Regular cardiac myocyte (primary cell): ENCODE data around the gene RNF151. TPM values are rescaled to one million over a fixed set of nuclear protein-coding genes. Genes with fewer than 3 reads are reported as not detected.

Experiments used
- total RNA-seq: library from RNA; depleted of rRNA; stranded (reverse); fragments of >200 nt; gene quantifications from 2 replicates; pipeline ENCODE4 v1.2.3, GENCODE V29; 2014

Gene RNF151
- not detected in 2 replicates for total RNA-seq

DNA sequence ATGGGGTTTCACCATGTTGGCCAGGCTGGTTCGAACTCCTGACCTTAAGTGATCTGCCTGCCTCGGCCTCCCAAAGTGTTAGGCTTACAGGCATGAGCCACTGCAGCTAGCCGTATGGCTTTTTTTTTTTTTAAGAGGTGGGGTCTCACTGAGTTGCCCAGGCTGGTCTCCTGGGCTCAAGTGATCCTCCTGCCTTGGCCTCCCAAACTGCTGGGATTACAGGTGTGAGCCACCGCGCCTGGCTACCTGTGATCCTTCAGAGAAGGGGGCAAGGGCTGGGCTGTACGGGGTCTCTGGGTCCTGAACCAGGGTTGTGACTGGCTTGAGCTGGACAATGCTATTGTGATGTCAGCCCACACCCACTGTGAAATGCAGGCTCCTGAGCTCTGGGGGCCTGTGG is at the start of gene RNF151:
TSS of gene RNF151 (plus strand) at position 397 of the 400 bp plus-strand sequence. CDS start 26 bp downstream, outside the sequence.

GRCh38 chr16:1918351-1919326 is 48.0 kb upstream of the RNF151 start, which contains the start of gene HS3ST6:
Gene HS3ST6, minus strand, starts transcription at chr16:1918415. Its CDS starts 92 bp downstream, at chr16:1918323.

DNA sequence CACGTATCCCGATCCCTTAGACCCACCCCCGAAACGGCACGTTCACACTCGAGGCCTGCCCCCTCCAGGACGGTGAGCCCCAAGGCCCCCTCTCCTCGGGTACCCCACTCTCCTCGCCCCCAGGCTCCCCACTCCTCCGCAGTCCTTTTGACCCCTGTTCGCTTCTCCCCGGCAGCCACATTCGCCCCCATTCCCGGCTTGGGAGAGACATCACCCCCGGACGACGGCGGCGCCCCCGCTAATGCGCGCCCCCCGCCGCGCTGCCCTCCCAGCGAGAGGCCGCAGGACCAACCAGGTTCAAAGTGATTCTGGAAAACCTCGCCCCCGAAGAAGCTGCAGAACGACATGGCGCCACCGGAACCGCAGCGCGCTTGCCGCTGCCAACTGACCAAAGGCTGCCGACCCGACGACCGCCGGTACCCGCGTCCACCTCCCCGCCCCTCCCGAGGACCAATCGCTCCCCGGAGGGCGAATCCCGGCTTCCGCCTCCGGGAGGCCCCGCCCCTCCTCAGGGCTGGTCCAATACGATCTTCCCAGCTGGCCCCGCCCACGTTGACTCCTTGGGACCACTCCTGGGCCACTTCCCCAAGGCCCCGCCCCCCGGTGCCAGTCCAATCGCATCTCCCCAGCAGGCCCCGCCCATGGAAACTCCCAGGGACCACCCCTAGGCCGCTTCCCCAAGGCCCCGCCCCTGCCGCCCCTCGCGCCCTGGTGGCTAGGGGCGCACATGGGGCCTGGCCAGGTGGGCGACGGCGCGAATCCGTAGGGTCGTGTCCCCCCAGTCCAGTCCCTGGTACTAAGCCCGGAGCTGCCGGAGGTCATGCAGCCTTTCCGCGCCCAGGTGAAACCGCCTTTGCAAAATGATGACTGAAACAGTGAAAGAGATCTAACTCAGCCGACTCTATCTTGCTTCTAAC is 23.6 kb upstream of the RNF151 start, which contains the start of gene MSRB1:
TSS of gene MSRB1 (minus strand) at position 390 of the 917 bp plus-strand sequence. CDS start at position 347, 43 bp downstream.

DNA sequence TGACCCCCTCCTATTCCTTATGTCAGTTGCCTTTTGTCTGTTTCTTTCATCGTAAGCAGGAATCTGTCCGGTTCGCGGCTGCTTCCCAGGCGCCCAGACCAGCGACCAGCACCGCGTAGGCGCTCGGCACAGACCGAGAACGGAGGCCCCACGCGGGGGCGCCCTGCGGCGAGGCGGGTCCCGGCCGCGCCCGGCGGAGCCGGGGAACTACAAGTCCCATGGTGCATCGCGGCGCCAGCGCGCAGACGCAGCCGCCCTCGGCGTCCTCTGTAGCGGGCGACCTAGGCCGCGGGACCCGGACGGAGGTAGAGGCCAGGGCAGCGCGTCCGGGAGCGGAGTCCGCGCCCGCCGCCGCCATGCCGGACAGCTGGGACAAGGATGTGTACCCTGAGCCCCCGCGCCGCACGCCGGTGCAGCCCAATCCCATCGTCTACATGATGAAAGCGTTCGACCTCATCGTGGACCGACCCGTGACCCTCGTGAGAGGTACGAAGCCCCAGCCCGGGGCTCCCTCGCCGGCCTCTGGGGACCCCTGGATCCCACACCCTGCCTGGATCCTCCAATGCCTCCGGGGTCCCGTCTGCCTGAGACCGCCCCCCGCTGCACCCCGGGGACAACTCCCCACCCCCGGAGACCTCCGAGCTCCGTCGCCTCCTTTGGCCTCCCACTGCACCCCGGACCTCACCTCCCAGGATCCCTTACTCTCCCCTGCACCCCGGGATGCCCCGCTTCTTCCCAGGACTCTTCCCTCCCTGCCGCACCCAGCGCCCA is 7.2 kb upstream of the RNF151 start, which contains the start of gene NDUFB10:
TSS of gene NDUFB10 (plus strand) at position 270 of the 771 bp plus-strand sequence. CDS start at position 357, 87 bp downstream.

DNA sequence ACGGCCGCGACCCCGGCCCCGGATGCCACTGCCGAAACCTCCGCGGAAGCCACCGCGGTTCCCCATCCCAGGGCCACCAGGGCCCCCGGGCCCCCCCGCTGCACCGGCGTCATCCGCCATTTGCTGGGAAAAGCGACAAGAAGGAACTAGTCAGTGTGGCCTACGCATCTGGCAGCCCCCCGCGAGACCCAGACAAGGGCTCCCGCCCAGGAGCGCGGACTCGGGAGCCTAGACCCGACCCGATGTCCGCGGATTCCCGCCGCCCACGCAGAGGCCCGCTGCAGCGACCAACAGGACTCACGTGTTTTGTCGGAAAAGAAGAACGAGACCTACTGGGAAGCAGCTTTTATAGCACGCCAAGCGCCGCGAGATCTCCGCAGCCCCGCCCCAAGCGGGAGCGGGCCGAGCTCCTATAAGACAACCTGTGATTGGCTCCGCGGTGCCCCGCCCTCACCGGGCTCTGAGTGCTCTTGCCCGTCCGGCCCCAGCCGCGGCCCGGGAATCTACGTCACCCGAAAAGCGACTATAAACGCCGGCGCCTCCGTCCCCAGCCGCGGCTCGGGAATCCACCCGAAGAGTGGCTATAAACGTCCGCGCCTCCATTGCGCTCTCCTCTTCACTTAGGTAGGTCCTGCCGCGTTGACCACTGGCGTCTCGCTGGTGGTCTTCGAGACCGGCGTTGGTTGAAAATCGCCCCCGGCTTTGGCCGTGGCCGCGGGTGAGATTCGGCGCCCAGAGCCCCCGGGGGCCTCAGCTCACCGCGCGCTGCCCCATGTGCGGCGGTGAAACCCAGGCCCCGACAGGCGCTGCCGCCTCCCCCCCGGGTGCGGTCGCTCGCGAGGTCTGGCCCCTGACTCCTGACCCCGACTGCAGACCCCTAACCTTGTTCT is 1.9 kb upstream of the RNF151 start, which contains the start of gene RPS2:
TSS of gene RPS2 (minus strand) at position 321 of the 890 bp plus-strand sequence. CDS start at position 120, 201 bp downstream.

GRCh38 chr16:1971796-1972489 is 5.3 kb downstream of the RNF151 start, which contains the start of gene TBL3:
Gene TBL3, plus strand, starts transcription at chr16:1972053. Its CDS starts 112 bp downstream, at chr16:1972165.

DNA sequence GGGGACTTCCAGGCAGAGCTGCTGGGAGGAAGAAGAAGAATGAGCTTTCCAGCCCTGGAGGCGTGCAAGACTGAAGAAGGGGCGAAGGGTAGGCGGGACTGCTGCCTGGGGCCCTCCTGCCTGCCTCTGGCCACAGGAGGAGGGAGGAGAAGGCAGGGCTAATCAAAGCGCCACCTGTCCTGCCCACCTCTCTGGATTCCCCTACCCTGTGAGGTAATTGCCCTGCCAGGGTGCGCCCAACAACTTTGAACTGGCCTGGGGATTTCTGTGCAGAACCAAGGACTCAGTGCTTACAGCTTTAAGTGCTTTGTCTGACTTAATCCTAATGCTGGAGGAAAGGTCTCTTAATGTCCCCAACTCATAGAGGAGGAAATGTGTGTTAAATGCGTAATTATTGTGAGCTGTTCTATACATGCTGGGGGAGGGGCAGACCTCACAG is 14.8 kb downstream of the RNF151 start, which contains the start of gene NOXO1:
TSS of gene NOXO1 (minus strand) at position 72 of the 439 bp plus-strand sequence. CDS start 290 bp downstream, outside the sequence.

DNA sequence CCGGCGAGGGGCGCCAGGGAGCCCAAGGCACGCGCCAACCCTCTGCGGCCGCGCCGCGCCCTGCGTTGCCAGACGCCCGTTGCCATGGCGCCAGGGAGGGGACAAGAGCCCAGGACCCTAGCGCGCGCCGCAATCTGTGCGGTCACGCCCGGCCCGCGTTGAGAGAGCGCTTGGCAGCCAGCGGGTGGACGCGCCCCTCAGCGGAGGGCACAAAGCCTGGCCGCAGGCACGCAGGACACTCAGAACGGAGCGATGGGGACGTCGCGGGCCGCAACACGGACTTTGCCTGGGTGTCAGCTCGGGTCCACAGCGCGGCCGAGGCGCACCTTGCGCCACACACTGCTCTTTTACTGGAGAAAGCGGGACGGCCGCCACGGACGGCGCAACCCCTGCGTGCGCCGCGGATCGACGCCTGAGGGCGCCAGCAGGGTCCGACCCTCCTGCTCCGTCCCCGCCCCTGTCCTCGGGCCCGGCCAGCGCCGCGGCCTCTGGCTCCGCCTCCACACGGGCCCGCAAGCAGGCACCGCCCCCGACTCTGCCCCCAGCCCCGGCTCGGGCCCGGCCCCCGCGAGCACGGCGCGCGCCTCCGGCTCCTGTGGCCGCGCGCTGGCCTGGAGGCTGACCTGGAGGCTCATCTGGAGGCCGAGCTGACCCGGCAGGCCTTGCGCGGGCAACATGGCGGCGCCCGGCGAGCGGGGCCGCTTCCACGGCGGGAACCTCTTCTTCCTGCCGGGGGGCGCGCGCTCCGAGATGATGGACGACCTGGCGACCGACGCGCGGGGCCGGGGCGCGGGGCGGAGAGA is 17.1 kb downstream of the RNF151 start, which contains the start of gene GFER:
TSS of gene GFER (plus strand) at position 650 of the 803 bp plus-strand sequence. CDS start at position 676, 26 bp downstream.

DNA sequence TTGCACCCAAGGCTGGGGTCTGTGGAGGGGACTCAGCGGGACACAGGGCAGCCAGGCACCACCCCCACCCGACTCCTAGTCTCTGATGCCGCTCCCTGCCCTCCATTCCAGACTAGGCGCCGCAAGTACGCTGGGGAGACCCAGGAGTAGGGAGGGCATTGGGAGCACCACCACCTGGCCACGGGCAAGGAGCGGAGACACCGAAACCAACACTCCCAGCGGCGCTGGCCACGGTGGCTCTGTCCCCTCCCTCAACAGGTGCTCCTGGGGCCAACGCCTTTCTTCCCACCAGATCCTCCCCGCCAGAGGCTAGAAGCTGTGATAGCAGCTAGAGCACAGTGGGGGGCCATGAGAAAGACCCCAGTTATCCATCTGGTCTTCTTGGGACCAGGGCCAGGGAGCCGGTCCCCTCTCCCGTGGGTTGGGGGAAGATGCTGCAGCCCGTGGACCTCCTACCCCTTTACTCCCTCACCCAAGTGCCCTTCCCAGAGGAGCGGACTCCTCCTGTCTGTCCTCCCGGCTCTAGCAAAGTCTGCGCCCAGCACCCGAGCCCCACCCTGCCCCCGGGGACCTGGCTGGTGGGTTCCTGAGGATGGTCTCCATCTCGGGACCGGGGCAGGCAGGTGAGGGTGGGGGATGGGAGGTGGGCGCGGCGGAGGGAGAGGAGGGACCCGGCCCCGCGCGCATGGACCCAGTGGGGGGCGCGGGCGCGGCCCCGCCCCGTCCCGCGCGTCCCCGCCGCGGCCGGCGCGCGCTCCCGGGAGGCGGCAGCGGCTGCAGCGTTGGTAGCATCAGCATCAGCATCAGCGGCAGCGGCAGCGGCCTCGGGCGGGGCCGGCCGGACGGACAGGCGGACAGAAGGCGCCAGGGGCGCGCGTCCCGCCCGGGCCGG is 22.8 kb downstream of the RNF151 start, which contains the start of gene SYNGR3:
TSS of gene SYNGR3 (plus strand) at position 762 of the 892 bp plus-strand sequence. CDS start 133 bp downstream, outside the sequence.

DNA sequence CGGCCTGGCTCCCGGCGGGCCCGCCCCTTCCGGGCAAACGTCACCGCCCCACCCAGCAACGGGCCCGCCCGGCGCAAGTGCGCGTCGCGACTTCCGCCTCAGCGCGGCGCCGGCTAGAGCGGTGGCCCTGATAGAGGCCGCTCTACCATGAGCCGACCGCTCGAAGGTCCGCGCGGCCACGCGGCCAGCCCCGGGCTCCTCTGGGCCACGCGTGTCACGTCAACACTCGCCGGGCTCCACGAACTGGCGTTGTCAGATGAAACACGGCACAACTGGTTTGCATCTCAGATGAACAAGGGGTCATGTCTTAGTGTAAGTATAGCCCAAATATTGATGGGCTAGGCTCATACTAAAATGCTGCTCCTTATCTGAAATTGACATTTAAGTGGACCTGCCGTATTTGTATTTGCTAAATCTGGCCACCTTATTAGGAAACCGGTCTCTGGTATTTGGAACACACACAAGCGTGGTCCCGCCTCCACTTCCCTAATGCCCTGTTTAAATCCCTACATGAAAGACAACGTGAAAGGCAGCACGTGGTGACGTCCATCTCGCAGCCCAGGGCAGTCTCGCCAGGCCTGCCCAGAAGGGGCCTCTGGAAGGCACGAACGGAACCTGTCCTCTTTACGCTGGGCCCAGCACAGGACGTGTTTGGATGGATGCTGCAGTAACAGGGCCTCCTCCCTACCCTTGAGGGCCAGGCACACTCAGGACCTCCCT is 43.3 kb downstream of the RNF151 start, which contains the start of gene ZNF598:
TSS of gene ZNF598 (minus strand) at position 31 of the 720 bp plus-strand sequence.

Other genes with a start within 250 kb of the RNF151 start
- 71.9 and 85.4 TPM in 2 replicates for gene NME3, start 195.3 kb upstream of the RNF151 start, total RNA-seq
- gene EME2, start 194.0 kb upstream of the RNF151 start, total RNA-seq, result 7.7 and 9.6 TPM in 2 replicates
- 45.1 and 90.1 TPM in 2 replicates for gene MRPS34, start 193.7 kb upstream of the RNF151 start, total RNA-seq
- gene SPSB3, start 184.3 kb upstream of the RNF151 start, total RNA-seq, result 21.5 and 37.5 TPM in 2 replicates
- 52.7 and 84.4 TPM in 2 replicates for gene NUBP2, start 183.9 kb upstream of the RNF151 start, total RNA-seq
- gene IGFALS, start 173.2 kb upstream of the RNF151 start, total RNA-seq, result not detected in 2 replicates
- 70.5 and 79.0 TPM in 2 replicates for gene HAGH, start 140.0 kb upstream of the RNF151 start, total RNA-seq
- 62.6 and 71.5 TPM in 2 replicates for gene FAHD1, start 139.7 kb upstream of the RNF151 start, total RNA-seq
- 0.28 TPM in 1 of 2 replicates, not detected in the other for gene MEIOB, start 94.7 kb upstream of the RNF151 start, total RNA-seq
- gene HS3ST6, start 48.4 kb upstream of the RNF151 start, total RNA-seq, result not detected in 2 replicates
- 3.1 and 11.5 TPM in 2 replicates for gene MSRB1, start 23.7 kb upstream of the RNF151 start, total RNA-seq
- gene RPL3L, start 12.2 kb upstream of the RNF151 start, total RNA-seq, result under 0.01 TPM in 1 of 2 replicates, not detected in the other
- 84.0 and 160 TPM in 2 replicates for gene NDUFB10, start 7.3 kb upstream of the RNF151 start, total RNA-seq
- 1,090 and 2,696 TPM in 2 replicates for gene RPS2, start 2.0 kb upstream of the RNF151 start, total RNA-seq
- gene TBL3, start 5.2 kb downstream of the RNF151 start, total RNA-seq, result 27.1 and 56.0 TPM in 2 replicates
- under 0.01 TPM in 1 of 2 replicates, not detected in the other for gene NOXO1, start 14.6 kb downstream of the RNF151 start, total RNA-seq
- gene GFER, start 17.3 kb downstream of the RNF151 start, total RNA-seq, result 9.0 and 10.2 TPM in 2 replicates
- gene SYNGR3, start 23.1 kb downstream of the RNF151 start, total RNA-seq, result 2.3 and 2.8 TPM in 2 replicates
- 8.5 and 21.1 TPM in 2 replicates for gene ZNF598, start 43.0 kb downstream of the RNF151 start, total RNA-seq
- 0.28 and 0.58 TPM in 2 replicates for gene NPW, start 52.9 kb downstream of the RNF151 start, total RNA-seq
- 20.6 and 41.8 TPM in 2 replicates for gene NHERF2, start 60.0 kb downstream of the RNF151 start, total RNA-seq
- 20.6 and 28.9 TPM in 2 replicates for gene NTHL1, start 81.0 kb downstream of the RNF151 start, total RNA-seq
- 35.9 and 45.7 TPM in 2 replicates for gene TSC2, start 81.1 kb downstream of the RNF151 start, total RNA-seq
- gene PKD1, start 169.0 kb downstream of the RNF151 start, total RNA-seq, result 96.4 and 129 TPM in 2 replicates
- gene RAB26, start 181.8 kb downstream of the RNF151 start, total RNA-seq, result 0.56 and 0.58 TPM in 2 replicates
- gene TRAF7, start 188.9 kb downstream of the RNF151 start, total RNA-seq, result 33.8 and 44.3 TPM in 2 replicates
- gene CASKIN1, start 229.7 kb downstream of the RNF151 start, total RNA-seq, result 0.19 and 0.56 TPM in 2 replicates
- 20.3 and 34.1 TPM in 2 replicates for gene MLST8, start 238.6 kb downstream of the RNF151 start, total RNA-seq
- gene BRICD5, start 244.0 kb downstream of the RNF151 start, total RNA-seq, result 0.77 and 1.7 TPM in 2 replicates
- gene PGP, start 248.0 kb downstream of the RNF151 start, total RNA-seq, result 10.1 and 22.8 TPM in 2 replicates